Hematopoietic multipotent progenitor cell treated with erythropoietin and hydrocortisone succinate and interleukin-3 and kit ligand, for 6 days (in vitro differentiated cells): ENCODE results near the gene CNOT10.
"Not testable (repeated sequence)": the region's sequence is repeated elsewhere in the genome, so short reads cannot be mapped to it uniquely, and the experiment has no call there.

Experiments
- DNase-seq: peaks from one replicate; pipeline ENCODE4 v3.0.0-alpha.2; 2015

The CNOT10 gene

GRCh38 chr3:32759342-32759741 is 74.4 kb downstream of the CNOT10 start:
- peak; percentile 56 for DNase-seq

- DNase-seq, result no peak
Measured at GRCh38 chr3:32764481-32764880, 79.5 kb downstream of the CNOT10 start.

- DNase-seq, result peak; percentile 24
Measured at GRCh38 chr3:32778389-32778788, 93.4 kb downstream of the CNOT10 start.

GRCh38 chr3:32780071-32780734 is 95.2 kb downstream of the CNOT10 start:
- no peak for DNase-seq

- peak; percentile 62 for DNase-seq
Measured at GRCh38 chr3:32780735-32781210, 95.8 kb downstream of the CNOT10 start.

- peak; percentile 88 for DNase-seq
Measured at GRCh38 chr3:32781211-32781968, 96.4 kb downstream of the CNOT10 start.

- not testable (repeated sequence) for DNase-seq
Measured at GRCh38 chr3:32781969-32782270, 96.9 kb downstream of the CNOT10 start.

GRCh38 chr3:32782407-32782806 is 97.4 kb downstream of the CNOT10 start:
- no peak for DNase-seq

- no peak for DNase-seq
Measured at GRCh38 chr3:32791833-32792232, 106.8 kb downstream of the CNOT10 start.

- no peak for DNase-seq
Measured at GRCh38 chr3:32794487-32795308, 109.7 kb downstream of the CNOT10 start.

- DNase-seq, result not testable (repeated sequence)
Measured at GRCh38 chr3:32796384-32796950, 111.5 kb downstream of the CNOT10 start.

GRCh38 chr3:32797776-32798175 is 112.8 kb downstream of the CNOT10 start:
- no peak for DNase-seq

GRCh38 chr3:32801440-32801839 is 116.5 kb downstream of the CNOT10 start:
- not testable (repeated sequence) for DNase-seq

GRCh38 chr3:32813180-32813579 is 128.2 kb downstream of the CNOT10 start:
- no peak for DNase-seq

GRCh38 chr3:32814361-32814760 is 129.4 kb downstream of the CNOT10 start:
- peak; percentile 60 for DNase-seq

- peak; percentile 13 for DNase-seq
Measured at GRCh38 chr3:32815841-32816438, 131.0 kb downstream of the CNOT10 start.

- DNase-seq, result peak; percentile 26
Measured at GRCh38 chr3:32816439-32817256, 131.7 kb downstream of the CNOT10 start.

GRCh38 chr3:32817257-32817557 is 132.2 kb downstream of the CNOT10 start:
- no peak for DNase-seq

- DNase-seq, result peak; percentile 20
Measured at GRCh38 chr3:32817558-32818228, 132.7 kb downstream of the CNOT10 start, which contains the start of gene TRIM71. TRIM71 (plus strand) TSS chr3:32817997; CDS start chr3:32818081, 84 bp downstream.

GRCh38 chr3:32818229-32818969 is 133.4 kb downstream of the CNOT10 start:
- DNase-seq, result peak; percentile 38
